GM23338 (cell line): Measurements from ENCODE around the gene IL36RN.

Experiments
- CTCF ChIP-seq, 2 experiments: fragments of 200-600 bp in 1 of 2; sonication (generic) in 1 of 2; conservative IDR thresholded peaks; 2 replicates each; pipeline versions ENCODE4 v1.5.1 to v1.6.1; 2016 to 2017; ENCODE audit warnings: antibody characterized with exemption in 2 of 2, low read depth in 2 of 2, mild to moderate bottlenecking in 2 of 2, moderate library complexity in 1 of 2
- EZH2 ChIP-seq: fragments of 200-600 bp; sonication (generic); IDR thresholded peaks from one replicate; pipeline ENCODE4 v1.8.0; 2017; ENCODE audit warnings: antibody characterized with exemption, mild to moderate bottlenecking, low read depth; ENCODE audit not compliant: unreplicated experiment
- JUNB ChIP-seq: IDR thresholded peaks from one replicate; pipeline ENCODE4 v1.6.1; 2016; ENCODE audit warnings: antibody characterized with exemption; ENCODE audit not compliant: unreplicated experiment
- POLR2AphosphoS5 ChIP-seq: IDR thresholded peaks from 2 replicates; pipeline ENCODE4 v1.6.1; 2016; ENCODE audit warnings: antibody characterized with exemption, low read depth
- REST ChIP-seq: IDR thresholded peaks from one replicate; pipeline ENCODE4 v1.6.1; 2018; ENCODE audit warnings: antibody characterized with exemption; ENCODE audit not compliant: unreplicated experiment

- no peak for TF ChIP-seq CTCF (conservative IDR thresholded peaks at IDR 0.05; ENCODE audit: low read depth in 2 of 2)
- no peak for TF ChIP-seq EZH2
- TF ChIP-seq POLR2AphosphoS5, result no peak
- TF ChIP-seq JUNB, result no peak
- no peak for TF ChIP-seq REST
These were observed 26.5 kb downstream of the IL36RN start for GRCh38 chr2:113085542-113085941.
